HT1080 (cell line): ENCODE results near the gene CRIP2. TPM values are rescaled to one million over a fixed set of nuclear protein-coding genes. Genes with fewer than 3 reads are reported as not detected.

Experiments
- DNase-seq: peaks from one replicate; pipeline ENCODE4 v3.0.0-alpha.2; 2015; ENCODE audit warnings: low read depth
- total RNA-seq: library from RNA; depleted of rRNA; stranded (reverse); fragments of >200 nt; shearing (Covaris generic); gene quantifications from 2 replicates; pipeline ENCODE4 v1.2.3, GENCODE V29; 2014

Gene CRIP2
- total RNA-seq, 1 experiment from 2014 or later: 127 TPM

DNA sequence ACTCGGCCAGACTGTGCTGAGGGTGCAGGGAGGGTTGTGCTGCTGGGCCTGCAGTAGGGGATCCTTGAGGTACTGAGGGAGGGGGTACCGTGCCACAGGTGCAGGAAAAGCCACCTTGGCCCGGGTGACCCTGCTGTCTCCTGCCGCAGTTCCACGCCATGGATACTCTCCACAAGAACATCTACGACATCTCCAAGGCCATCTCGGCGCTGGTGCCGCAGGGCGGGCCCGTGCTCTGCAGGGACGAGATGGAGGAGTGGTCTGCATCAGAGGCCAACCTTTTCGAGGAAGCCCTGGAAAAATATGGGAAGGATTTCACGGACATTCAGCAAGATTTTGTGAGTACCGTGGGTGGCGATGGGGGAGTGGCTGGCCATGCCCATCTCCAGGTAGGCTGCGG lies 14.0 kb upstream of the CRIP2 start:
- DNase-seq: no peak

DNA sequence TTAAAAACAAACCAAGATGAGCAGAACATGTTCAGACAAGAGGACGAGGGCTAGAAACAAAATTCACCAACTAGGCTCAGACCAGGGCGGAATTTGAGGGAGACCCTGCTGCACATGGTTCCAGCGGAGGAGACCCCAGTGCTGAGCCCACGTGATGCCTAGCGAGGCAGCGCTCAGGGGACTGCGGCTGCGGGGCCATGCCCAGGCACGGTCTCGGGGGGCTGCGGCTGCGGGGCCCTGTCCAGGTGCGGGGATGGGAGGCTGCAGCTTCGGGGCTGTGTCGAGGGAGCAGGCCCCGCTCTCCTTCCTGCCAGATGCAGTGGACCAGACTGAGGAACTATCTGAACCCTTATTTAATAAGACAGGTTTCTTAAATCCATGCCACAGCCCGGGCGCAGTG lies 12.7 kb upstream of the CRIP2 start:
- no peak for DNase-seq

GRCh38 chr14:105464501-105464900 lies 10.1 kb upstream of the CRIP2 start:
- no peak for DNase-seq

DNA sequence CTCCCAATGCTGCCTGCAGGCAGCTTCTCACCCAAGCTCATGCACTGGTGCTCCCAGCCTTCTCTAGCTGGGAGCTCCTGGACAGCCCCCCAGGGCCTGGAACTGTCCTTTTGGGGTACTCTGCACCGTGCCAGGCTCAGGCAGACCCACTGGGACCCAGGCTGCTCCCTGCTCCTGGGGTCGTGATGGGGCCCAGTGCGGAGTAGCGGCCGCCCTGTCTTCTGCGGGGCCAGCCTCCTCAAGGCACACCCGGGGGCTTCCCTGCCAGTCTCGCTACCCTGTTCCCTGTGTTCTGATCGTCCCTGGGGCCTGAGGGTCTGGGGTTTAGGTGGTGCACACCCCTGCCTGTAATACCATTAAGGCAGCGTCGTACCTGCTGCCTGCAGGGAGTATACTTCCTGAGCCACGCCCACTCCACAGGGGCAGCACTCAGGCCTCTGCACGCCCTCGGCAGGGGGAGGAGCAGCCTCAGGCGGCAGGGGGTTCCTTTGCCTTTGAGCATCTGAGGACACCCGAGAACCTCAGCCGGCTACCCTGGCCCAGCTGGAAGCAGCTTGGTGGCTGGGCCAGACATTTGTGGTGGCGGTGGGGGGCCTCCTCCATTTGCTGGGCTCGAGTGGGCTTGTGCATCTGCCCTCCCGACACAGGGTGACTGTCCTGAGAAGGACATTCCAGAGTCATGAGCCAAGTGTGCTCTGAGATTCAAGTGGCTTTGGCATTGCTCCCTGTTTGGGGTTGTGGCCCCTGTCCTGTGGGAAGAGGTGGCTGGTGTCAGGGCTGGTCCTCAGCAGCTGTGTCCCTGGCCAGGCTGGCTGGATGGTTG lies 9.2 kb upstream of the CRIP2 start:
- no peak for DNase-seq

DNA sequence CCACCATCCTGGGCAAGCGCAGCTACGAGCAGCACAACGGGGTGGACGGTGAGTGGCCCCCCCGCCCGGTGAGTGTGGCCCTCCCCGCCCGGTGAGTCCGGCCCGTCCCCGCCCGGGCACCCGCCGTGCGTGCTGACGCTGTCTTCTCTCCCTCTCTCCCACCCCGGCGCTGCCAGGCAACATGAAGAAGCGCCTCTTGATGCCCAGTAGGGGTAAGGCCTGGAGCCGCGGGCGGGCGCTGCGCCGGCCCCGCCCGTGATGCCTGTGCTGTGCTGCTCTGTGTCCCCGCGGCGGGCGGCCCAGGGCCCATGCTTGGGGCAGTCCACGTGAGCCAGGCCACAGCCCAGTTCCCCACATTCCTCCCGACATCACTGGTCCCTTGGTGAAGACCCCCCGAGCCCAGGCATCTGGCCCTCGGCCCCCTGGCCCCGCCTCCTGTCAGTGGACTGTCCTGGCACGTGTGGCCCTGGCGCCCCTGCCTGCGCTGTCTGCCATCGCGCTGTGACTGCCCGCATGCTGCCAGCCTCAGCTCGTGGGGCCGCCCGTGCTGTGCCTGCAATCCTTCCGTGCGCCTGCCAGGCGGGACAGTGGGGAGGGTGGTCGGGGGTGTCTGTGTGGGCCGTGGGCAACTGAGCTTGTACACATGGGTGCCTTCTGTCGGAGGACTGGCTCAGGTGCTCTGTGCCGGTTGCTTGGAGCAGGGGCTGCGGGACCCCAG lies 7.9 kb upstream of the CRIP2 start:
- DNase-seq: no peak

GRCh38 chr14:105467249-105467941 lies 7.2 kb upstream of the CRIP2 start:
- DNase-seq: no peak

DNA sequence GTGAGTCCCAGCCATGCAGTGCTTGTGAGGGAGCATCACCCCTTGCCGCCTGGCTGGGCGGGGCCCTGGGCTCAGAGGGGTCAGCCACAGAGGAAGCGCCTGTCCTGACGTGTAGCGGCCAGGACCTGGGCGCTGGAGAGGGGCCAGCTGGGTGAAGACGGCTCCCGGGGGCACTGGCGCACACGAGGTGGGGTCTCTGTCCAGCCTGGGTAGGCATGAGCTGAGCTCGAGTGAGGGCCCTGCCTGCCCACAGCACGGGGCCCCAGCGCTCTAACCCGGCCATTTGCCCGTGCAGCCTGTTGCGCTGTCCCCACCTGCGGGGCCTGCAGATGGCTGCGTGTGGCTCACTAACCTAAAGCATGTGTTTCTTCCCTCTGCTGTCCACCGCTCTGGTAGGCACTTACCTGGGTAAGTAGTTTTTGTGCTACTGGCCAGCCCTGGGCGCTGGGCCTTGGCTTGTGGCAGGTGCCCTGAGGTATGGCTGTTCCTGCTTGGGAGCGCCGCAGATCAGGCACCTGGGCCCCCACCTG lies 6.6 kb upstream of the CRIP2 start:
- DNase-seq: no peak

DNA sequence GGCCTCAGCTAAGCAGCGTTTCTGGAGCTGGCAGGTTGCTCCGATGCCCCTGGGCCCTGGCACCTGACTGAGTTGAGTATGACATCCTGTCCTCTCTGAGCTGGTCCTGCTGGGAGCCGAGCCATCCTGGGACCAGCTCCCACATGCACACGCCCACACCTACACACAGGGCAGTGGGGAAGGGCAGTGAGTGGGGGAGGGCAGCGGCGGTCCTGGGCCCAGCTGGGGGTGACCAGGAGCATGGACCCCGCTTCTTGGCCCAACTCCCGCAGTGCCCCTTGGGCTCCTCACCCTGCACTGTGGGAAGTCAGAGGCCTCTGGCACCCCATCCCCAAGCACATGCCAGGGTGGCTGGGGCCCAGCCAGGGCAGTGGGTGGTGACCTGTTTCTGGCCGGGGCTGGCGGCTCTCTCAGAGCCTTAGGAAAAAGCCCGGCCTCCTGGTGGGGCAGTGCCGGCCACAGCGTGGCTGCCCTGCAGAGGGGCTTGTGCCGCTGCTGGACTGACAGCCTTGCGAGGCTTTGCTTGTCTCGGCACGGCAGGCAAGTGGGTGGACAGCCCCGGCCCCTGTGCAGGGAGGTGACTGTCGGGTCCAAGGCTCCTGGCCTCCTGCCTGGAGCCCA lies 5.9 kb upstream of the CRIP2 start:
- no peak for DNase-seq

DNA sequence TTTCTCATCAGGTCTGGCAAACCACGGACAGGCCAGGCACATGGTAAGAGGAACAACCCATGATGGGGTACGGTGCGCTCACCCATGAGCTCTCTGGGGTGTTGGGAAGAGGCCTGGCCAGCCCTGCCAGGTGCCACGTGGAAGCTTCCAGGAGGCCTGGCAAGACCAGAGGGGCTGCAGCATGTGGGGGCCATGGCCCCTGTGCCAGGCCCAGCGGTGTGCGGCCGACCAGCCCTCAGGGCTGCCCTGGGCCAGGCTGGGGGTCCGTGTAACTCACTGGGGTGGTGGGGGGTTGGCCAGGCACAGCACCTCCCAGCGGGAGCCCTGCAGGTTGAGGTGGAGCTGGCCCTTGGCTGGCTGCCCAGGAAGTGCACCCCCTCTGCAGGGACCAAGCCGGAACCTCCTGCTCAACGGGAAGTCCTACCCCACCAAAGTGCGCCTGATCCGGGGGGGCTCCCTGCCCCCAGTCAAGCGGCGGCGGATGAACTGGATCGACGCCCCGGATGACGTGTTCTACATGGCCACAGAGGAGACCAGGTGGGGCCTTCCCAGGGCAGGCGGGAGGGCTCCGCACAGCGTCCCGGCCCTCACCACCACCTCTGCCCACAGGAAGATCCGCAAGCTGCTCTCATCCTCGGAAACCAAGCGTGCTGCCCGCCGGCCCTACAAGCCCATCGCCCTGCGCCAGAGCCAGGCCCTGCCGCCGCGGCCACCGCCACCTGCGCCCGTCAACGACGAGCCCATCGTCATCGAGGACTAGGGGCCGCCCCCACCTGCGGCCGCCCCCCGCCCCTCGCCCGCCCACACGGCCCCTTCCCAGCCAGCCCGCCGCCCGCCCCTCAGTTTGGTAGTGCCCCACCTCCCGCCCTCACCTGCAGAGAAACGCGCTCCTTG lies 4.9 kb upstream of the CRIP2 start:
- DNase-seq: no peak

GRCh38 chr14:105470350-105471296 lies 4.0 kb upstream of the CRIP2 start:
- no peak for DNase-seq

GRCh38 chr14:105471297-105471821 lies 3.3 kb upstream of the CRIP2 start:
- no peak for DNase-seq

DNA sequence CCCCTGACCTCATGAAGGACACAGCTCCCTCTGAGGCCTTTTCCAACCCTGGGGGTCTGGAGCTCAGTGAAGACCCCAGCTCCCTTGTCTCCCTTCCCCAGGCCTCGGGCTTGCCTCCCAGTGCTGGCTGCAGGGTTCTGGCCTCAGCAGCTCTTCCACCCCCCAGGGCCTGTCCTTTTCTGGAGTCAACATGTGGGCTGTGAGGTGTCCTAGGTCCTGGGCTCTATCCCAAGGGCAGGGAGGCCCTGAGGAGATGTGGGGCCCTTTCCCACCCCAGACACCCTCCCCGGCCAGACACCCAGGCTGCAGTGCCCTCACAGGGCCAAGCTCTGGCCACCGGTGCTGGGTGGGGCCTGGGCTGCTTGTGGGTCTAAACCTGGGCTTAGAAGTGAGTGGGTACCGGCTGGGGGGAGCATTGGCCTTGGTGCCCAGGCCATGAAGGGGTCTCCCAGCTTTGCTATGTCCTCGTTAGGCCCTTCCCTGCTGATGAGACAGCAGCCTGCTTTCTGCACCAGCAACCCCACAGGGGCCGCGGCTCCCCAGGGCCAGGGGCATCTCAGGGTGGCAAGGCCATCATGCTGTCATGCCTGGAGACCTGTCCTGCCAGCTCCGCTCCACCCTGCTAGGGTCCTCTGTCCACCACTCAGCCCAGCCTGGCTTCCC lies 2.7 kb upstream of the CRIP2 start:
- no peak for DNase-seq

DNA sequence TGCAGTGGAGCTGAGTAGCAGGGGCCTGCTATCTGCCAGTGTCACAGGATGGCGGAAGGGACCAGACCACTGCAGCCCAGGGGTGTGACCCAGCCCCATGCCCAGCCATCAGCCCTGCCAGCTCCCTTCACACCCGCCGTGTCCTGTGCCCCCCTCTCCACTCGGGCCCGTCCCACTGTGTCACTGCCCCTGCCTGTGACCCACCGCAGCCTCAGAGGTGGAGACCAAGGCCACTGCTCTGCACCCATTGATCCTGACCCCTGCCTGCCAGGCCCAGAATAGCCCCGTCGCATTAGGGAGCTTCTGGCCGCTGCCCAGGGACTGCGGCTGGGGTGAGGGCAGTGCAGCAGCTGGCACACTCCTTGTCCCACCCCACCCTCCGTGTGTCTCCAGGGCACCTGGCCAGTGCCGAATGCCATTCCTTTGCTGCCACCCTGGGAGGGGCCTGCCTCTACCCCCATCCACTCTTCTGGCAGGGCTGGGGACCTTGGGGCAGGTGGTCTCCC lies 2.1 kb upstream of the CRIP2 start:
- no peak for DNase-seq

DNA sequence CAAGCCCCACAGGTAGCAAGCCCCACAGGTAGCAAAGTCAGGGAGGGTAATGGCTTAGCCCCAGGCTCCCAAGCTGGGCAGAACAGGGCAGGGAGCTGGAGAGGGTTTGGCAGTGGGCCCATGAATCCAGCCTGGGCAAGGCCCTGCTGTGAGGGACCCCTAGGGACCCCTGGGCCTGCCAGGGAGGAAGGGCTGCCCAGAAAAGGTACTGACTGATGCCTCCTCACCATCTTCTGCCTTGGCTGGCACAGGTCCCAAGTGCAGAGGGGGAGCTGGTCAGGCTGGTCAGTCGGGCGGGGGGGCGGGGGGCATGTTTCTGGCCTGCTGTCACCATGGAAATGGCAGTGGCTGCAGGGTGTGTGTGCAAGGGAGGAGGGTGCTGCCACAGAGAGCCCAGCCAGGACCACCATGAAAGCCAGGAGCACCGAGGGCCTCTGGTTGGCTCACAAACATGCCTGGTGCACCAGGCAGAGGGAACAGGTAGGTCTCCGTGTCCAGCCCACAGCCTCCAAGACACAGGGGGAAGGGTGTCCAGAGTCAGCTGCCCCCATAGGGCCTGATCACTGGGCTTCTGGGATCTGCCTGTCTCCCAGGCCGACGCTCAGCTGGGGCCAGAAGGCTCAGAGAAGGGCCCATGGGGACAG lies 1.5 kb upstream of the CRIP2 start:
- DNase-seq: no peak

DNA sequence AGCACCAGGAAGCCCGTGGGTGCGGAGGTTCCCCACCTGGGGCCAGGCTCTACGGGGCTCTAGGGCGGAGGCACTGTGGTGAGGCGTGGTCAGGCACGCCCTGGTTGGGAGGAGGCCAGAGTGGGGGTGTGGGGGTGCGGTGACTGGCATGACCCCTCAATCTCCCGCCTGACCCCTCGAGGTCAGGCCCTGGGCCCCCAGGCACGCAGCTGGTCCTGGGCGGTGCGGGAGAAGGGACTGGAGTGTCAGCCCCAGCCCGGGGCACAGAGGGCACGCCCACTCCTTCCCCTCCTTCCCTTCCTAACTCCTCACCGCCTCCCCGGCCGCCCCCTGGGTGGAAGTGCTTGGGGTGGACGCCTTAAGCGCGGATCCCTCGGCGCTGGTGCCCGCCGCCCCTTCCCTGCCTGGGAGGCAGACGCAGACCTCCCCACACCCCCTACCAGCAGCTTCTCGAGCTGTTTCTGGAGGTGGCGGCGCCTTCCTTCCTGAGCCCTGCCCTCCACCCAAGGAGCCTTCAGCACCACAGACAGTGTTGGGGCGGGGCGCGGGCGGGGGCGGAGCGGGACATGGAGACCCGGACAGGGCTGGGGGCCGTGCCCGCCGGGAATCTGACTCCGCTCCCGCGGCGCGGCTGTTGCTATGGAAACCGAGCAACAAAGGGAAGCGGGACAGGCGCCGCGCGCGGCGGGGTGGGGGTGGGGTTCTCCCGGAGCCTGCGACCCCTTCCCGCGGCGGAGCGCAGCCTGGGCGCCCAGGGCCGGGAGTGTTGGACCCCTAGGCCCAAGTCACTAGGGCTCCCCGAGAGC lies 741 bp upstream of the CRIP2 start:
- DNase-seq: peak; percentile 86

DNA sequence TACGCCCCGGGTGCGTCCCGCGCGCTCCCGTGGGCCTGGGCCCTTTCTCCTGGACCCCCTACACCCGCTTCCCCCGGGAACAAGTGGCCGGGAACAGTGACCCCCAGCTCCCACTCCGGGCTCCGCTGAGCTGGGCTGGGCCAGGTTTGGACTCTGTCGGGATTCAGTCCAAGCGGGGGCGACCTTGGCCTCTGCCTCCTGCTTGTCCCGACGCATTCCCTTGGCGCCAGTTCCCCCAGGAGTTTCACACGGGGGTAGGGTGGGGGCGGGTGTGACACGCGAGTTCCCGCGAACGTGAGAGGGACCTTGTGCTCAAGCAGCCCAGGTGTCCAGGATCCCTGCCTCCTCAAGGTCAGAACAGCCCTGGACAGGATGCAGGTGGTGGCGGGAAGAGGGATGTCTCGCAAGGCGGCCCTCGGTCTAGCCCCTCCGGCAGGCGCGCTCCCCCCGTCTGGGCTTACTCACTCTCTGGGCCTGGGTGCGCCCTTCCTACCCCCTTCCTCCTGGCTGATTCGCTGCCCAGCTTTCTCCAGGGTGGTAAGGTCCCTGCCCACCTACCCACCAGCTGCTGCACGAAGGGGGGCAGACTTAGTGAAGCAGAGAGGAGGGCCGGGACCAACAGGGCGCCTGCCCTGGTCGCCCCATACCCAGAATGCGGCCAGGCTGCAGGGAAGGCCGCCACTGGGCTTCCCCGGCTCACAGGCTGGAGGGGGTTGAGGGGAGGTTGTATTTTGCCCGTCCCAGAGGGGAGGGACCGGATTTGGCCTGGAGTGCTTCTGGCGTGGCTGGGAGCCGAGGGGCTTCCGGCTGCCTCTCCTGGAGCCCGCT lies 862 bp downstream of the CRIP2 start:
- DNase-seq: peak; percentile 76
